Measurements from ENCODE around the gene NAA50. TPM values are rescaled to one million over a fixed set of nuclear protein-coding genes. Genes with fewer than 3 reads are reported as not detected.
A peak's percentile ranks its signal among the peaks of the same experiment; 100 is the strongest.

NAA50 gene
- total RNA-seq (2014; rRNA removed; shearing (Covaris generic)), result 116 and 193 TPM in 2 replicates

DNA sequence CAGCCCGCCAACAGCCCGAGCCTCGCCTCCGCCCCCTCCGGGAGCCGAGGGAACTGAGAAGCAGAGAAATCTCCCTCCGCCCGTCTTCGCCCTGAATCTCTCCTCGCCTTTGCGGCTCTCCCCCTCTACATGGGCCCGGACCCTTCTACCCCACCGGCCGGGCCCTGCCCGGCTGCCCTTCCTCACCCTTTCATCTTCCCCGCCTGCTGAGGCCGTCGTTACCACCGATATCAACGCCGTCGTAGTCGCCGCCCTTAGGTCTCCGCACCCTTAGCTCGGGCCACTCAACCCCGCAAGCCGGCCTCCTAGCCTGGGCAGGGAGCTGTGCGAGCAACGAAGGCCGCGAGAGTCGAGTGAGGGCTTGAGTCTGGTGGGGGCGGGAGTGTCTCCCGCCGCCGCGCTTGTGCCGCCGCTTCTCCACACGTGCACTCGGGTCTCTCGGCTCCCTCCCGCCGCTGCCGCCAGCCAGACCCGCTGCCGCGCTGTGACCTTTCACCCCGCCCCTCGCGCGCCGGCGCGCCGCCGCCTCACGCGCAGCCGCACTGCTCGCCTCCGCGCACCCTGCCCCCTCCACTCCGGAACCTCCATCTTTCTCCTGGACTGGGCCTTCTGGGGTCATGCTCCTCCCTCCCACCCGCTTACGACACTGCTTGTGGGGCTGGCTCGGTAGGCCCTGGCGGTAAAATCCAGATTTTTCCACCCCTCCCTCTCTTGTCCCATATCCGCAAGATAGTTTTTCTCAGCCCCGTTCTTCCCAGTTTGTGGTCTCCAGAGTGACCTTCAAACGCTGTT is at the start of gene NAA50:
Gene NAA50 (minus strand): TSS at position 494 of the 792 bp plus-strand sequence. CDS start 300 bp downstream, at position 194.
- DNase-seq (ENCODE audit: low spot score), result peak; percentile 90

DNA sequence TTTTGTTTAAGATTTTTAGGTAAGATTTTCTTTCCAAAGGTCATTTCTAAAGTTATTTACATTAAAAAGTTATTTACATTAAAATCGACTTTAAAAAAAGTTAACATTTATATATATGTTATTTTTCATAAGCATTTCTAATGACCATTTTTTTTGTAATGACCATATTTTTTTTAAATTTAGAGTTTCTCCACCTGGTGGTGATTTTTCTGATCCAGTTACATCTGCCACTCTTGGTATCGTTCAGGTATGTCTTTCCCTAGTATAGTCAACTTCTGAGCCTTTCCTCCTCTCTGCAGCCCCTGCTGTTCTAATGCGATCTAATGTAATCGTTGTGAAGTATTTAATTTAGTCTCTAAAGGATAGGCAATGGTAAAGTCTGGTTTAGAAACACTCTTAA is 49.6 kb upstream of the NAA50 start:
- no peak for DNase-seq (ENCODE audit: low spot score)

GRCh38 chr3:113794526-113794925 is 48.5 kb upstream of the NAA50 start:
- DNase-seq (ENCODE audit: low spot score), result no peak

DNA sequence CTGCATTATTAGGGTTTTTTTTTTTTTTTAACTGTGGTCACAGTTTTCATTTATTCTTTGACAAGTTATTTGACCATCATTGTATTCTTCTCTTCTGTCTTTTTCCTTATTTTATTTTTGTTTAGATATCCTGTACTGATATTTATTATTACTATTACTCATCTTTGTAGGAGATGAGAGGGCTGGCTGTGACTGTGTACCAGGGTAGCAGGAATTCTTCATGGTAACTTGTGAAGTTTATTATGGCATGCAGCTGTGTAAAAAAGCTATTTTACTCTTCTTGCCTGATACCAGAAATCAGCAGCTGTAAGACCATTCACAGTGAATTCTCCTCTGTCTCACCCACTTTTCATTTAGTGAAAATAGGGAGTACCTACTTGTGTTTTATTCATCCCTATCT is 45.3 kb upstream of the NAA50 start:
- no peak for DNase-seq (ENCODE audit: low spot score)

- DNase-seq (ENCODE audit: low spot score), result no peak
Measured at GRCh38 chr3:113783980-113784379, 37.9 kb upstream of the NAA50 start.

DNA sequence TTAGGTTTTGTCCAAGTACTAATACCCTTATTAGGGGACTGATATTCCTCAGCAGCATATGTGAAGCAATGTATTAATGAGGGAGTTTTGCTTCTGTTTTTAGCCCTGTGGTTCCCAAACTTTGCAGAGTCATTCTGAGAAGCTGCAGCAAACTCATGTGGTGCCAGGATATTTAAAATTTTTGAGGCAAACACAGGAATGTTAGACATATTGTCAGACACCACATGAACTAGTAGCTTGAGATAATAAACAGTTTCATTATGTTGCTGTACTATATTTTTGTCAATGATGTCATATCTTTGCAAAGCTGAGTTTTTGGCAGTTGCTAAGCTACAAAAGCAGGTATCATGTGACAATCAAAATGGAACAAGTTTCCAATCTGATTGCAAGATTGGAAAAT is 37.4 kb upstream of the NAA50 start:
- peak; percentile 94 for DNase-seq (ENCODE audit: low spot score)

DNA sequence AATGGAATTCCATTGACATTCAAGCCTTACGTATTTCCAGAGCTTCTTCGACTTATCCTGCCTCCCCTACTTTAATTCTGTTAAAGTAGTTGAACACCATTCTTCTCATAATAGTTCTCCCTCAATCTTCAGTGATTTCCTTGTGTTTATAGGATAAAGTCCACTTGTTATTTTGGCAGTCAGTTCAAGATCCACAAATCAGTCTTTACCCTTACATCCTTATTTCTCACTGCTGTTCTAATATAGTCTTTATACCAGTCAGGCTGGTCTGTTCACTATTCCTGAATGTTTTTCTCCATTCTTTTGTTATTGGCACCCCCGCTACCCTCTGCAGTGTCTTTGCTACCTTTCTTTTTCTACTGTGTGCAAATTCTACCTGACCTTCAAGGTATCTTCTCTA is 30.5 kb upstream of the NAA50 start:
- no peak for DNase-seq (ENCODE audit: low spot score)

GRCh38 chr3:113775516-113775915 is 29.5 kb upstream of the NAA50 start:
- no peak for DNase-seq (ENCODE audit: low spot score)

DNA sequence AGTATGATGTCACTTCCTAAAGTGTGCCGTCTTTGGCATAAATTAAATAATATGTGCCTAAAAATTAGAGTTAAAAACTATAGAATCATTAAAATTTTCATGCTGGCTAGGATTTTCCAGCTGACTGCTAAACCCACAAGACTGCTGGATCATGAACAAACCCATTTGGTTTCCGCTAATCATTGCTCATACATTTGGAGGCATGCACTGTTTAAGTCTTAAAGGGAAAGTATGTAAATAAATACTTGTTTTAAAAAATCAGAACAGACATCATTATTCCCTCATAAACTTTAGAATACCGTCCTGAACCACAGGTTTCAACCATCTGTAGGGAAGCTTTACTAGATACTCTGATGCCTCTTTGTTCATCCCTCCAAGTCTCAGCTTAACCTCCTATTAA is 27.3 kb upstream of the NAA50 start:
- peak; percentile 16 for DNase-seq (ENCODE audit: low spot score)

GRCh38 chr3:113771993-113772392 is 25.9 kb upstream of the NAA50 start:
- no peak for DNase-seq (ENCODE audit: low spot score)

- DNase-seq (ENCODE audit: low spot score), result peak; percentile 45
Measured at GRCh38 chr3:113769551-113769950, 23.5 kb upstream of the NAA50 start.

- DNase-seq (ENCODE audit: low spot score), result no peak
Measured at GRCh38 chr3:113764698-113765097, 18.6 kb upstream of the NAA50 start.

DNA sequence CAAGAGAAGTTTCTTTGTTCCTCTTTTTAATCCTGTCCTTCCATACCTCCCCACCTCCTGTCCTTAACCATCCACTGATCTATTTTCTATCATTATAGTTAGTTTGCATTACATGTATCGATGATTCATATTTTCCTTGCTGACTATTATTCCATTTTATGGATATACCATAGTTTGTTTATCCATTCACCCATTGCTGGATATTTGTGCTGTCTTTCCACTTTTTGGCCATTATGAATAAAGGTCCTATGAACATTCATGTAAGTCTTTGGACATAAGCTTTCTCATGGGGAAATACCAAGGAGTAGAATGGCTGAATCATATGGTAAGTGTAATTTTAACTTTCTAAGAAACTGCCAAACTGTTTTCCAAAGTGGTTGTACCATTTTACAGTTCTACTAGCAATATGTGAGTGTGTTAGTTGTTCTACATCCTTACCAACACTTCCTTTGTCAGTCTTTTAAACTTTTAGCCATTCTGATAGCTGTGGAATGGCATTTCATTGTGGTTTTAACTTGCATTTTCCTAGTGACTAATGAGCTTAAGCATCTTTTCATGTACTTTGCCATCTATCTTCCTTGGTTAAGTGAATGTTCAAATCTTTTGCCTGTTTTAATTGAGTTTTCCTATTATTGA is 12.5 kb upstream of the NAA50 start:
- no peak for DNase-seq (ENCODE audit: low spot score)

DNA sequence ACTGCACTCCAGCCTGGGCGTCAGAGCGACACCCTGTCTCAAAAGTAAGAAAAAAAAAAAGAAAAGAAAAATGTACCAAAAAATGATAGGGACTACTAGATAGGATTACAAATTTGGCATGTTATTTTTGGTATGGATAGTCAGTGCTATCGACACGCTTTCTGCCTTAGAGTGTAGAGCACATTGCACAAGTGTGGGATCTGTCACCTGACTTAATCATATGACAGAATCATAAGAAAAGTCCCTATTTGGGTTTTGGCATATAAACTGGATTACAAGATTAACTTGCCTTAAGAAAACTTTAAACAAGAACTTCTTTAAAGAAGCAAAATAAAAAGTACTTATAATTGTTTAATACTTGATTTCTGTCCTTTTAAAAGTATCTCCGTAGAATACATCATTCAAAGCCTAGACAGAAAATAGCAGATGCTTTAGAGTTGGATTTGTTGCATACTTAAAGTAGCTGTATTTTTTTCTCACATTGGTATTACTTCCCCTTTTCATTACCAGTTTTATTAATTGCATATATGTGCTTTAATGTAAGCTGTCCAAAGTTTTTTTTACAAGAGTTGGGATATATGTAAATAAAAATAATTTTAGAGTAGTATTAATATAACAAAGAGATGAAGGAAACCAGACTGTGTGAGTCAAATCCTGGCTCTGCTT is 8.6 kb upstream of the NAA50 start:
- no peak for DNase-seq (ENCODE audit: low spot score)

DNA sequence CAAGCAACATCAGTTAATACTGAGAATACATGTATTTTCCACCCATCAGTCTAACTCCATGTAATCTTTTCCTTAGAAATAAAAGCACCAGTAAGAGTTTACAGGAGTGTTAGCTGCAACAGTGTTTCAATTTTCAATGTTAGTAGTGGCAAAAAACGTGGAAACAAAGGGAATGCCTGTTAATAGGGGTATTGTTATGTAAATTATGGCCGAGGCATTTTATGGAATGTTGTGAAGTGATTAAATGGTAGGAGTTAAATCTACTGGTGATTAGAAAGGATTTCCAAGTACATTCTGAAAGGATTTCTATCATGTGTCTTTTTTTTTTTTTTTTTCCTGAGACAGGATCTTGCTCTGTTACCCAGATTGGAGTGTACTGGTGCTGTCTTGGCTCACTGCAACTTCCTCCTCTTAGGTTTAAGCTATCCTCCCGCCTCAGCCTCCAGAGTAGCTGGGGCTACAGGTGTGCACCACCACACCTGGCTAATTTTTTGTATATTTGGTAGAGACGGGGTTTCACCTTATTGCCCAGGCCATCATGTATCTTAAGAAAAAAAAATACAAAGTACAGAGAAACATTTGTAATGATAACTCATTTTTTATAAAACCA is 7.4 kb upstream of the NAA50 start:
- no peak for DNase-seq (ENCODE audit: low spot score)

- DNase-seq (ENCODE audit: low spot score), result no peak
Measured at GRCh38 chr3:113751141-113751540, 5.1 kb upstream of the NAA50 start.

GRCh38 chr3:113747283-113748046 is 1.4 kb upstream of the NAA50 start:
- DNase-seq (ENCODE audit: low spot score), result peak; percentile 10

DNA sequence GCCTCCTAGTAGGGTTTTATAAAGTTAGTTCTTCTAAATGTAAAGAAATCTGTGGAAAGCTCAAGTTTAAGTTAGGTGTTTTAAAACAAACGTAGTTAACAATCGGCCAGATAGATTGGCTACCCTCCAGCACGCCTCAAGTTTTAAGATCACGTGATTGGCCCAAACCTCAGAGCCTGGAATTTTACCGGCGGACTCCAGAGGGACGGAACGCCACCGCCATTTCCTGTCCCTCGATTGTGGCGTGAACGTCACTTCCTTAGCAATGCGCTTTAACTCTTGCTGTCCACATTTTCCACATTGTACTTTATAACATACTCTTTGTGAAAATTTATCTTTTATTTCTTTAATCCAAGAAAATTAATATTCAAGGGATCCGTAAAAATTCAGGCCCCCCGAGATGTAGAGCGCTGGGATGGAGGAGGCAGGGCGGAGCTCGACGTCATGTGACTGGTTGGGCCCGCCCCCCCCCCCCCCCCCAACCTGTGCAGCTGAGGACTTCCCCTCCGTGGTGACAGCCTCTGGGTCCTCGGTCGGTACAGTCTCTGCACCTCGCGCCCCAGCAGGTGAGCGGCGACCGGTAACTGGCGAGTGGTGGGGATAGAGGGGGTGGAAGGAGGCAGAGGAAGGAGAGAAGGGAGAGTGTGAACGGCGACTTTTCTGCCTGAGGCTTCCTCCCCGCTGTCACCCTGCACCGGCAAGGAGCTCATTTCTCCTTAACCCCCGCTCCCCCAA is 666 bp upstream of the NAA50 start, which contains the start of gene ATP6V1A:
Gene ATP6V1A (plus strand): TSS at position 488 of the 735 bp plus-strand sequence. CDS start 31,719 bp downstream, outside the sequence.
- peak; percentile 93 for DNase-seq (ENCODE audit: low spot score)

- DNase-seq (ENCODE audit: low spot score), result peak; percentile 88
Measured at GRCh38 chr3:113744941-113745755, 901 bp downstream of the NAA50 start.

Data from H4 (cell line).